K562 (cell line): ENCODE results near the gene SECISBP2. TPM values are rescaled to one million over a fixed set of nuclear protein-coding genes. Genes with fewer than 3 reads are reported as not detected.

Source experiments
- BCOR ChIP-seq: fragments of 450-650 bp; IDR thresholded peaks from 2 replicates; pipeline ENCODE4 v1.6.1; 2016
- ESRRA ChIP-seq: fragments of 450-650 bp; IDR thresholded peaks from 2 replicates; pipeline ENCODE4 v1.6.1; 2014; ENCODE audit warnings: low read depth, mild to moderate bottlenecking, moderate library complexity, borderline replicate concordance
- ETV1 ChIP-seq: fragments of 450-650 bp; conservative IDR thresholded peaks from 2 replicates; pipeline ENCODE4 v1.6.1; 2016; ENCODE audit warnings: missing genetic modification characterization, control low read depth, low read depth, missing compliant biosample characterization
- HNRNPUL1 ChIP-seq: fragments of 200-400 bp; formaldehyde crosslinking; IDR thresholded peaks from 2 replicates; pipeline ENCODE4 v1.6.1; 2017; ENCODE audit warnings: low read length
- IRF2 ChIP-seq: sonication (generic); formaldehyde crosslinking; IDR thresholded peaks from 2 replicates; pipeline ENCODE4 v1.8.1; 2022; ENCODE audit warnings: mild to moderate bottlenecking, missing genetic modification reagents
- JUN ChIP-seq, 2 experiments: sonication (generic) in 1 of 2; formaldehyde crosslinking in 1 of 2; IDR thresholded peaks; 2 replicates each; pipeline versions ENCODE4 v1.6.1 to v1.8.0; 2012 to 2022; ENCODE audit warnings: borderline replicate concordance in 2 of 2, mild to moderate bottlenecking in 2 of 2, improper control_type of control experiment in 1 of 2, low read depth in 1 of 2, low read length in 1 of 2, missing genetic modification reagents in 1 of 2
- KAT2B ChIP-seq: IDR thresholded peaks from one replicate; pipeline ENCODE4 v1.6.1; 2012; ENCODE audit warnings: low read depth, mild to moderate bottlenecking, control low read depth, inconsistent platforms, low read length, moderate library complexity
- MYNN ChIP-seq, 2 experiments: sonication (generic); formaldehyde crosslinking in 1 of 2; IDR thresholded peaks; 2 replicates each; pipeline versions ENCODE4 v1.5.0 to v1.6.1; 2016 to 2020; ENCODE audit warnings: antibody characterized with exemption in 1 of 2, missing genetic modification reagents in 1 of 2
- NEUROD1 ChIP-seq: fragments of 150-350 bp; IDR thresholded peaks from 2 replicates; pipeline ENCODE4 v1.6.1; 2014; ENCODE audit warnings: borderline replicate concordance, low read length, low read depth; ENCODE audit not compliant: partially characterized antibody
- PYGO2 ChIP-seq: fragments of 450-650 bp; IDR thresholded peaks from 2 replicates; pipeline ENCODE4 v1.6.1; 2016; ENCODE audit warnings: mild to moderate bottlenecking, missing genetic modification characterization, moderate library complexity, missing compliant biosample characterization
- SMARCA4 ChIP-seq: fragments of 450-650 bp; IDR thresholded peaks from 2 replicates; pipeline ENCODE4 v1.6.1; 2016
- SNIP1 ChIP-seq: fragments of 450-650 bp; IDR thresholded peaks from 2 replicates; pipeline ENCODE4 v1.7.1; 2017; ENCODE audit warnings: low read depth, mild to moderate bottlenecking
- SP2 ChIP-seq: IDR thresholded peaks from 2 replicates; pipeline ENCODE4 v1.6.1; 2011; ENCODE audit warnings: mild to moderate bottlenecking, low read depth, low read length, moderate library complexity; ENCODE audit not compliant: poor library complexity, severe bottlenecking; ENCODE audit errors: extremely low read depth
- TCF3 ChIP-seq: sonication (generic); formaldehyde crosslinking; IDR thresholded peaks from 2 replicates; pipeline ENCODE4 v1.4.0; 2020; ENCODE audit warnings: mild to moderate bottlenecking, missing genetic modification reagents
- XRCC5 ChIP-seq: fragments of 200-400 bp; formaldehyde crosslinking; IDR thresholded peaks from 2 replicates; pipeline ENCODE4 v1.6.1; 2017; ENCODE audit warnings: low read depth, mild to moderate bottlenecking, low read length
- ZNF133 ChIP-seq: fragments of 250-450 bp; sonication (Bioruptor Pico); IDR thresholded peaks from 2 replicates; pipeline ENCODE4 v1.4.0; 2020; ENCODE audit warnings: mild to moderate bottlenecking
- ZNF217 ChIP-seq: sonication (generic); formaldehyde crosslinking; IDR thresholded peaks from 2 replicates; pipeline ENCODE4 v1.8.0; 2022; ENCODE audit warnings: mild to moderate bottlenecking, missing genetic modification reagents
- ZNF551 ChIP-seq: fragments of 250-450 bp; sonication (Bioruptor Pico); IDR thresholded peaks from 2 replicates; pipeline ENCODE4 v1.5.0; 2021; ENCODE audit warnings: mild to moderate bottlenecking, moderate library complexity
- ZNF586 ChIP-seq: fragments of 450-650 bp; formaldehyde crosslinking; conservative IDR thresholded peaks from 2 replicates; pipeline ENCODE4 v1.4.0; 2020; ENCODE audit warnings: mild to moderate bottlenecking, moderate library complexity
- ZNF696 ChIP-seq: fragments of 250-450 bp; sonication (Bioruptor Pico); conservative IDR thresholded peaks from 2 replicates; pipeline ENCODE4 v1.4.0; 2020; ENCODE audit warnings: mild to moderate bottlenecking, moderate library complexity
- ZNF785 ChIP-seq: fragments of 250-450 bp; sonication (Bioruptor Pico); IDR thresholded peaks from 2 replicates; pipeline ENCODE4 v1.4.0; 2020; ENCODE audit warnings: mild to moderate bottlenecking
- ZNF830 ChIP-seq: fragments of 250-450 bp; sonication (Bioruptor Pico); IDR thresholded peaks from 2 replicates; pipeline ENCODE4 v1.5.0; 2021; ENCODE audit warnings: mild to moderate bottlenecking
- ZSCAN32 ChIP-seq: fragments of 450-650 bp; formaldehyde crosslinking; IDR thresholded peaks from 2 replicates; pipeline ENCODE4 v1.4.0; 2020; ENCODE audit warnings: mild to moderate bottlenecking, moderate library complexity
- polyA plus RNA-seq, 8 experiments: library from polyadenylated mRNA; depleted of rRNA in 4 of 8; stranded (reverse) in 5 of 8; unstranded in 3 of 8; fragments of >200 nt; fragmentation: Nextera tagmentation in 2 of 8; fragmentation: Illumina TruSeq in 1 of 8; extraction: Ambion mirVana in 2 of 8; extraction: Trizol in 1 of 8; gene quantifications; 2 replicates each; pipeline versions ENCODE4 v1.2.1 to v1.2.3, GENCODE V29; 2011 to 2014; ENCODE audit warnings: inconsistent platforms in 1 of 8, missing spikeins in 1 of 8
- total RNA-seq, 7 experiments: library from RNA; depleted of rRNA in 6 of 7; stranded (reverse); fragments of >200 nt in 6 of 7; fragmentation: Illumina TruSeq in 2 of 7; extraction: Trizol in 2 of 7; gene quantifications; 2 replicates each; pipeline versions ENCODE4 v1.2.1 to v1.2.3, GENCODE V29; 2011 to 2021; ENCODE audit warnings: low replicate concordance in 1 of 7
- TF ChIP-seq, protein P1 (sequence below): fragments of 450-650 bp; IDR thresholded peaks from 2 replicates; pipeline ENCODE4 v1.6.1; 2016; ENCODE audit warnings: borderline replicate concordance
- TF ChIP-seq, protein P2 (sequence below): sonication (generic); IDR thresholded peaks from 2 replicates; pipeline ENCODE4 v1.6.1; 2016
- TF ChIP-seq, protein P3 (sequence below): fragments of 250-450 bp; sonication (Bioruptor Pico); IDR thresholded peaks from 2 replicates; pipeline ENCODE4 v1.5.0; 2021

The SECISBP2 gene
- total and polyA plus RNA-seq, 9 of the 15 experiments (the other 6 are each of a cell fraction or from before 2014, with no cell fraction given), result 3.2 to 41.6 (median 26.1) TPM

GRCh38 chr9:89310475-89311345, 7.6 kb upstream of the SECISBP2 start, which contains the start of gene CKS2 (continued):
- TF ChIP-seq SP2, result no peak
- no peak for TF ChIP-seq ZNF785 (CRISPR knock-in tag)
- peak; percentile 70; the same call in 1 of the 2 replicates for TF ChIP-seq ESRRA
- peak; percentile 18 for TF ChIP-seq NEUROD1
- TF ChIP-seq ZNF830 (CRISPR knock-in tag), result no peak
- no peak for TF ChIP-seq ZNF551 (CRISPR knock-in tag)
- TF ChIP-seq XRCC5, result no peak
- no peak for TF ChIP-seq PYGO2 (tag)
- TF ChIP-seq, protein P1, sequence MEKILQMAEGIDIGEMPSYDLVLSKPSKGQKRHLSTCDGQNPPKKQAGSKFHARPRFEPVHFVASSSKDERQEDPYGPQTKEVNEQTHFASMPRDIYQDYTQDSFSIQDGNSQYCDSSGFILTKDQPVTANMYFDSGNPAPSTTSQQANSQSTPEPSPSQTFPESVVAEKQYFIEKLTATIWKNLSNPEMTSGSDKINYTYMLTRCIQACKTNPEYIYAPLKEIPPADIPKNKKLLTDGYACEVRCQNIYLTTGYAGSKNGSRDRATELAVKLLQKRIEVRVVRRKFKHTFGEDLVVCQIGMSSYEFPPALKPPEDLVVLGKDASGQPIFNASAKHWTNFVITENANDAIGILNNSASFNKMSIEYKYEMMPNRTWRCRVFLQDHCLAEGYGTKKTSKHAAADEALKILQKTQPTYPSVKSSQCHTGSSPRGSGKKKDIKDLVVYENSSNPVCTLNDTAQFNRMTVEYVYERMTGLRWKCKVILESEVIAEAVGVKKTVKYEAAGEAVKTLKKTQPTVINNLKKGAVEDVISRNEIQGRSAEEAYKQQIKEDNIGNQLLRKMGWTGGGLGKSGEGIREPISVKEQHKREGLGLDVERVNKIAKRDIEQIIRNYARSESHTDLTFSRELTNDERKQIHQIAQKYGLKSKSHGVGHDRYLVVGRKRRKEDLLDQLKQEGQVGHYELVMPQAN, result 0 out of 2 replicates have a peak, but pooled peaks have one; percentile 24
- TF ChIP-seq KAT2B, result no peak
- TF ChIP-seq JUN (IDR thresholded peaks at IDR 0.05; ENCODE audit: borderline replicate concordance, low read depth, low read length), result peak; percentile 52; the same call in 1 of the 2 replicates
- TF ChIP-seq JUN (CRISPR knock-in tag; IDR thresholded peaks at IDR 0.05; ENCODE audit: borderline replicate concordance), result no peak
- TF ChIP-seq SMARCA4, result no peak
- TF ChIP-seq SNIP1, result no peak
- TF ChIP-seq, protein P2, sequence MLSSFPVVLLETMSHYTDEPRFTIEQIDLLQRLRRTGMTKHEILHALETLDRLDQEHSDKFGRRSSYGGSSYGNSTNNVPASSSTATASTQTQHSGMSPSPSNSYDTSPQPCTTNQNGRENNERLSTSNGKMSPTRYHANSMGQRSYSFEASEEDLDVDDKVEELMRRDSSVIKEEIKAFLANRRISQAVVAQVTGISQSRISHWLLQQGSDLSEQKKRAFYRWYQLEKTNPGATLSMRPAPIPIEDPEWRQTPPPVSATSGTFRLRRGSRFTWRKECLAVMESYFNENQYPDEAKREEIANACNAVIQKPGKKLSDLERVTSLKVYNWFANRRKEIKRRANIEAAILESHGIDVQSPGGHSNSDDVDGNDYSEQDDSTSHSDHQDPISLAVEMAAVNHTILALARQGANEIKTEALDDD, result no peak
- 0 out of 2 replicates have a peak, but pooled peaks have one; percentile 6 for TF ChIP-seq TCF3 (CRISPR knock-in tag)
- no peak for TF ChIP-seq BCOR
- no peak for TF ChIP-seq ZSCAN32 (CRISPR knock-in tag)
- no peak for TF ChIP-seq ZNF696
- TF ChIP-seq HNRNPUL1, result no peak
- TF ChIP-seq MYNN (IDR thresholded peaks at IDR 0.05), result no peak
- no peak for TF ChIP-seq MYNN (CRISPR knock-in tag; IDR thresholded peaks at IDR 0.05)
- TF ChIP-seq ZNF586 (CRISPR knock-in tag), result no peak
- no peak for TF ChIP-seq IRF2 (CRISPR knock-in tag)
- TF ChIP-seq, protein P3, sequence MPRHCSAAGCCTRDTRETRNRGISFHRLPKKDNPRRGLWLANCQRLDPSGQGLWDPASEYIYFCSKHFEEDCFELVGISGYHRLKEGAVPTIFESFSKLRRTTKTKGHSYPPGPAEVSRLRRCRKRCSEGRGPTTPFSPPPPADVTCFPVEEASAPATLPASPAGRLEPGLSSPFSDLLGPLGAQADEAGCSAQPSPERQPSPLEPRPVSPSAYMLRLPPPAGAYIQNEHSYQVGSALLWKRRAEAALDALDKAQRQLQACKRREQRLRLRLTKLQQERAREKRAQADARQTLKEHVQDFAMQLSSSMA (CRISPR knock-in tag), result 0 out of 2 replicates have a peak, but pooled peaks have one; percentile 36
- no peak for TF ChIP-seq ZNF217 (CRISPR knock-in tag)
- no peak for TF ChIP-seq ZNF133 (CRISPR knock-in tag)
- TF ChIP-seq ETV1 (tag), result peak; percentile 90
